Chondrocyte (in vitro differentiated cells): ENCODE data around the gene PPIG. TPM values are rescaled to one million over a fixed set of nuclear protein-coding genes. Genes with fewer than 3 reads are reported as not detected.

Experiments
- DNase-seq: peaks from one replicate; pipeline ENCODE4 v3.0.0; 2021; ENCODE audit warnings: mixed read lengths, low spot score
- H3K27ac Mint-ChIP-seq: one replicate; pipeline ENCODE4 v1.8.0; 2021; ENCODE audit warnings: mild to moderate bottlenecking, moderate library complexity, mixed read lengths; ENCODE audit not compliant: unreplicated experiment
- H3K27me3 Mint-ChIP-seq: 2 replicates; pipeline ENCODE4 v1.8.0; 2021; ENCODE audit warnings: low read depth, mixed read lengths
- H3K36me3 Mint-ChIP-seq: 2 replicates; pipeline ENCODE4 v1.8.0; 2021; ENCODE audit warnings: low read depth, mixed read lengths
- H3K4me1 Mint-ChIP-seq: 2 replicates; pipeline ENCODE4 v1.8.0; 2021; ENCODE audit warnings: low read depth, mild to moderate bottlenecking, mixed read lengths
- H3K4me3 Mint-ChIP-seq: one replicate; pipeline ENCODE4 v1.8.0; 2021; ENCODE audit warnings: mild to moderate bottlenecking, moderate library complexity, mixed read lengths; ENCODE audit not compliant: unreplicated experiment
- H3K9me3 Mint-ChIP-seq: 2 replicates; pipeline ENCODE4 v1.8.0; 2021; ENCODE audit warnings: low read depth, mixed read lengths
- CTCF ChIP-seq: fragments of 200-600 bp; sonication (generic); IDR thresholded peaks from 2 replicates; pipeline ENCODE4 v1.5.0; 2021; ENCODE audit warnings: antibody characterized with exemption, mild to moderate bottlenecking, moderate library complexity
- total RNA-seq: library from RNA; stranded (reverse); gene quantifications from 3 replicates; pipeline ENCODE4 v1.2.1, GENCODE V29; 2021

Gene PPIG
- total RNA-seq, 1 donor from 2014 or later: 34.8 TPM

- no peaks in the 10 kb centered on the region for H3K9me3 Mint-ChIP-seq
- H3K36me3 Mint-ChIP-seq: peaks cover 2% of the 10 kb centered on the region
- no peaks in the 10 kb centered on the region for H3K27me3 Mint-ChIP-seq
- no peak overlapping the region for H3K4me3 Mint-ChIP-seq
- DNase-seq: no peak
- TF ChIP-seq CTCF: no peak
- H3K27ac Mint-ChIP-seq: no peak overlapping the region
- H3K4me1 Mint-ChIP-seq: peaks cover 6% of the 10 kb centered on the region
Measured at GRCh38 chr2:169662744-169663143, 78.6 kb downstream of the PPIG start.

- no peaks in the 10 kb centered on the region for H3K27me3 Mint-ChIP-seq
- DNase-seq: no peak
- no peaks in the 10 kb centered on the region for H3K9me3 Mint-ChIP-seq
- no peak for TF ChIP-seq CTCF
- H3K36me3 Mint-ChIP-seq: peaks cover 2% of the 10 kb centered on the region
- peaks cover 6% of the 10 kb centered on the region for H3K4me1 Mint-ChIP-seq
- no peak overlapping the region for H3K4me3 Mint-ChIP-seq
- no peak overlapping the region for H3K27ac Mint-ChIP-seq
Measured at GRCh38 chr2:169663247-169663646, 79.1 kb downstream of the PPIG start.

GRCh38 chr2:169664600-169664977 lies 80.4 kb downstream of the PPIG start:
- Mint-ChIP-seq H3K4me3 (no peak overlapping the region), H3K4me1 (peaks cover 6% of the 10 kb centered on the region), H3K27me3 (no peaks in the 10 kb centered on the region), H3K36me3 (peaks cover 2% of the 10 kb centered on the region), H3K9me3 (no peaks in the 10 kb centered on the region), H3K27ac (peak overlapping the region; percentile 34)
- TF ChIP-seq CTCF: no peak
- DNase-seq: no peak

- H3K4me3 Mint-ChIP-seq: no peak overlapping the region
- TF ChIP-seq CTCF: no peak
Measured at GRCh38 chr2:169664978-169665930, 81.1 kb downstream of the PPIG start.

GRCh38 chr2:169667583-169667982 lies 83.4 kb downstream of the PPIG start:
- no peaks in the 10 kb centered on the region for H3K9me3 Mint-ChIP-seq
- no peak overlapping the region for H3K4me3 Mint-ChIP-seq
- DNase-seq: no peak
- H3K27me3 Mint-ChIP-seq: no peaks in the 10 kb centered on the region
- TF ChIP-seq CTCF: no peak
- no peak overlapping the region for H3K27ac Mint-ChIP-seq
- peaks cover 6% of the 10 kb centered on the region for H3K4me1 Mint-ChIP-seq
- H3K36me3 Mint-ChIP-seq: no peaks in the 10 kb centered on the region

More at GRCh38 chr2:169664978-169665930, 81.1 kb downstream of the PPIG start:
- Mint-ChIP-seq H3K9me3 (no peaks in the 10 kb centered on the region), H3K36me3 (no peaks in the 10 kb centered on the region), H3K27me3 (no peaks in the 10 kb centered on the region), H3K4me1 (peaks cover 6% of the 10 kb centered on the region), H3K27ac (peak overlapping the region; percentile 34)
- no peak for DNase-seq
